Choroid plexus epithelial cell (primary cell): ENCODE data around the gene KRIT1.

Experiments
- DNase-seq: peaks from one replicate; pipeline ENCODE4 v3.0.0-alpha.2; 2010; ENCODE audit warnings: low read depth
- H3K4me3 ChIP-seq: 2 replicates; pipeline ENCODE4 v1.5.1; 2011; ENCODE audit warnings: low read depth, mild to moderate bottlenecking, control low read depth, low read length, moderate library complexity
- CTCF ChIP-seq: conservative IDR thresholded peaks from 2 replicates; pipeline ENCODE4 v1.5.1; 2011; ENCODE audit warnings: low read depth, mild to moderate bottlenecking, control low read depth, inconsistent platforms, low read length, moderate library complexity

Gene KRIT1

GRCh38 chr7:92155108-92155739 lies 90.5 kb downstream of the KRIT1 start:
- DNase-seq, result no peak
- no peak overlapping the region for H3K4me3 ChIP-seq
- no peak for TF ChIP-seq CTCF

- H3K4me3 ChIP-seq, result no peak overlapping the region
- no peak for DNase-seq
- TF ChIP-seq CTCF, result no peak
These were observed 95.2 kb downstream of the KRIT1 start for GRCh38 chr7:92150450-92151017.

DNA sequence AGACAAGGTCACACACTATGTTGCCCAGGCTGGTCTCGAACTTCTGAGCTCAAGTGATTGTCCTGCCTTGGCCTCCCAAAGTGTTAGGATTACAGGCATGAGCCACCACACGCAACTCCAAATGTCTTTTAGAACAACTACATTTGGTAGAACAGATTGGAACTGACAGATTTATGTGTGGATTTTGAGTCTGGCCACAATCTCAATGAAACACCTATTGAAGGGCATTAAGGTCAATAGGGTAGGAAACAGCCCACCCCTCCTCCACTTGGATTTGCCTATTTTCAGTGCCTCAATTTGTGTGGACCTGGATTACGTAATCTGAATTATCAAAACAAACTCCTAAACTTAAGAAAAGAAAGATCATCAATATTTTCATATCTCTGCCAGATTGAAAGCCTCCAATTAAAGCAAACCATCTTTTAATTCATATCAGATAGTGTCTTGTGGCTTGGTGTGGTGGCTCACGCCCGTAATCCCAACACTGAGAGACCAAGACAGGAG lies 95.9 kb downstream of the KRIT1 start:
- no peak for TF ChIP-seq CTCF
- DNase-seq, result no peak
- no peak overlapping the region for H3K4me3 ChIP-seq
